GM18907 (cell line): ENCODE data around the gene SHOC2.

Experiments used
- ATAC-seq: cut with Tn5 transposase; IDR thresholded peaks from one replicate; pipeline ENCODE4 v1.9.1; 2021; ENCODE audit warnings: mild to moderate bottlenecking, moderate library complexity; ENCODE audit not compliant: unreplicated experiment

SHOC2 gene

DNA sequence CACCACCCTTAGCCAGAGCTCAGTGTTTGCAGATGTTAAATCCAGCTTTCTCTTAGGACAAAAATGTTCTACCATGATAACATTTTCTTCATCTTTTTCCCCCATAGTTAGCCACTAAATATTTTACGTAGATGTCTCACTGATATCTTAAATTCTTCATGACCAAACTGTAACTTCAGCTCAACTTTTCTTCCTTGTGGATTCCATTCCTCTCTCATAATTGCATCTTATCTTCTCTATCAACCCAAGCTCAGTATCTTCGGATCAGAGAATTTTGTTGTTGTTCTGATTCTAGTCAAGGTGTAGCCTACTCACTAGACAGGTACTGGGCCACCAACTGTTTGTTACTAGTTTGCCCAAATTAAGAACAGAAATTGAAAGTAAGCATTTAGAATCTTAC, 60.2 kb downstream of the SHOC2 start:
- no peak for ATAC-seq

DNA sequence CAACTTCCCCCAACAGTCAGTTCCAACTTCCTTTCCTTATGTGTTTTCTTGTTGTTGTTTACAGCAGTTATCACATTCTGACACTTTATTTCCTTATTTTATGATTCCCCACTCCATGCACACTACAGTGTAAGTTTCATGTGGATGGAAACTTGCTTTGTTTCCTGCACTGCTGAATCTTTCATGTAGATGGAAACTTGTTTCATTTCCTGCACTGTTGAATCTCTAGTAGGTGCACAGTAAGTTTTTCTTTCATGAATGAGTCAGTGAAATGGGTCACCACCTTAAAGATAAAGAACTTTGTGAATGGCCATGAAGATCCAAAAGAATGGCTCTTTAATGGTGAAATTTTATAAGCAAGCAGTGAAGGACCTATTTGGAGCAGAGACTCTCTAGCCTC, 61.4 kb downstream of the SHOC2 start:
- no peak for ATAC-seq

DNA sequence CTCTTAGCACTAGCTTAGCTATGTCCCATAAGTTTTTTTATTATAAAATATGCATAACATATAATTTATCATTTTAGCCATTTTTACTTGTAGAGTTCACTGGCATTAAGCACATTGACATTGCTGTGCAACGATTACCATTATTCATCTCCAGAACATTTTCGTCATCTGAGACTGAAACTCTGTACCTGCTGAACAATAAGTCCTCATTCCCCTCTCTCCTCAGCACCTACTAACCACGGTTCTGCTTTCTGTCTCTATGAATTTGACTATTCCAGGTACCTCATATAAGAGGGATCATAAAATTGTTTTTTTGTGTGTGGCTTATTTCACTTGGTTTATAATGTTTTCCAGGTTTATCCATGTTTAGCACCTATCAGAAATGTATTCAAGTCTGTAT, 64.1 kb downstream of the SHOC2 start:
- no peak for ATAC-seq

DNA sequence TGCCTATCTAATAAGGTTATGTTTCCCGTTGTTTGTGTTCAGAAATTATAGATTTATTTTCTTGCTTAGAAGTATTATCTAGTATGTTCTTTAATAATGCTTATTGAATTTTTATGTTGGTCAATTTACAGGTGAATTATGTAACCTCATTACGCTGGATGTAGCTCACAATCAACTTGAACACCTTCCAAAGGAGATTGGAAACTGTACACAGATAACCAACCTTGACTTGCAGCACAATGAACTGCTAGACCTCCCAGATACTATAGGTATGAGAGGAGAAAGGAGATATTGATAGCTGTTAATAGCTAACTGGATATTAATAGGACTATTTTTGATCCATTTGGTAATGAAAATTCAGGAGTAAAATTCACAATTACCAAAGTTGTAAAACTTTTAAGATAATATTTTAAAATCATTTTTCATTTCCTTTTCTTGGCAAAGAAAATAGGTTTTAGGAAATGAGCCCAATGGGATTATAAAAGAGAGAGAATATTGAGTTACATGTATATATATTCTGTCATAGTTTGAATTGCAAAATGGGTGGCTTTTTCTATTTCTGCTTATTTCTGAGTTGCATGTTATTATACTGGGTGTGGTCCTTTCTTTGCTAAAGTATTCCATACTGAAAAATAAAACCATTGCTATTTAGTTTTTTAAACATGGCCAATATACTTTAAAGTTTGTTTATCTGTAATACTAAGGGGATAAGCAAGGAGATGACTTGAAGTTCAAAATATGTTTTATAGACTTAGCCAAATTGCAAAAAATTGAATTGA, 66.3 kb downstream of the SHOC2 start:
- no peak for ATAC-seq

DNA sequence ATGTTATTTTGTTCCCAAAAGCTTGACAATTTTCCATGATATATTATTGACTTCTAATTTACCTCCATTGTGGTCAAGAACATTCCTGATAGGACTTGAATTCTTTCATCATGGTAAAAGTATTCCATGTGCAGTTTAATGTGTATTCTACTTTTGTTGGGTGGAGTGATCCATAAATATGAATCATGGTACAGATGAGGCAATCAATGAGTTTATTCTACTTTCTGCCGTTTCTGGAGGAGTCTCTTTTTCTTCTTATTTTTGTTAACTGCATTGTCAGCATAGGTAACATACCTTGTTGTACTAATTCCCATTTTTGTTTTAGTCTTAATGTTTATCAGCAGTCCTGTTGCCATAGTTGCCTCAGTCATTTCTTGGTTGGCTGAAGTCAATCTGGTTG, 69.6 kb downstream of the SHOC2 start:
- ATAC-seq = no peak

DNA sequence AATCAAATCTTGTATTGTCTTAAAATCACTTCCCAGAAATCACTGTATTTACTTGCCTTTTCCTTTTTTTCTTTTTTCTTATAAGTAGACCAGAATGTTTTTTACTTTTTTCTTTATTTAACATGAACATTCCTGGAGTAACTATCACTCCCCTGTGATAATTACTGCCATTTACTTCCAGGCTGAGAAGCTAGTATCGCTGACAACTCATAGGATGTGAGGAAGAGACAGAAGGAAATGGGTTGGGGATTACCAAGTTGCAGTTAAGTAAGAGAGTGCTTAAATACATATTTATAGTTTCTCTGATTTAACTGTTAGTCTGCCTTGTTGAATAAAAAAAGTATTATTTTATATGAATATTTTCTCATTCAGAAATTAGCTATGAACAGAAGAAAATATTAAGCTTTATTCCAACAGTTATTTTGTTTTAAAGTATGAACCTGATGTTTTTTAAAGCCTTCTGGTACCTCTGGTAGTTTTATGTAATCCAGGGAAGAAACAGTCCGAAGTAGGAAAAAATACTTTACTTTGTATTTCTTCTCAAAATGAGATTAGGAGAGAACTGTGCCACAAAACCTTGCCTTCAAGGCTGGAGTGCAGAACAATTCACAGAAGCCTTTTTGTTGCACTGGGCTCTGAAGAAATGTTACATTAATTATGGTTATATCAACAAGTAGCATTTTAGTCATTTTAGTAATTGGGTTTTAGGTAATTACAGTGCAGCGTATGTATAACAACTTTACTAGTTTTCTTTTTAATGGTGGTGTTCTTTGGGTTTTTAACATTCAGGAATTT, 72.8 kb downstream of the SHOC2 start:
- ATAC-seq = no peak

DNA sequence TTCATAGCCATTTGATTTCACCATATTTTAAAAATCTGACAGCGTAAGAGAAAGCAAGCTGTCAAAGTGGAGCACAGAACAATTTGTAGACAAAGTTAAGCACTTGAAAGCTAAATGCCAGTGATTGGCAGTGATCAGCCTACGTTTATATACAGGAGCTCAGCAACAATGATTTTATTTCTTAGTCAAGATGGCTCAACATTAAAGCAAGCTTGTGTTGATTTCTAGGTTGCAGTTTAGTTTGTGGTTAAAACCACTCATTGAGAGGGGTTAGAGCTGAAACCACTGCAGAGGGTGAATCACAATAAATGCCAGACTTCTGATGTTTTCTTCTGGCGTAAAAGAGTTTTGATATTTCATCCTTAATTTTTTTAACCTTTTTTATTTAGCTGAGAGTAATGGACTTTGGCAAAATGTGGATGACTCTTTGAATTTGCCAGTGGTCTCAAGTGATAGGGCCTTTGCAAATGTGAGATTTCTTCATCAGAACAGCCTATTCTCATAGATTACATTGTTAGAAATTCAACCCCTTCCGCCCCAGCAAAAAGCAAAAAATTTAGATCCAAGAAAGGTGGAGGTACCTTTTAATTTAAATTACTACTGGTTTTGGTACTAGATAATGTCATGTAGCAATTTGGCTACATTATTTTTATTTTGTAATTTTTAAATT, 73.8 kb downstream of the SHOC2 start:
- no peak for ATAC-seq

DNA sequence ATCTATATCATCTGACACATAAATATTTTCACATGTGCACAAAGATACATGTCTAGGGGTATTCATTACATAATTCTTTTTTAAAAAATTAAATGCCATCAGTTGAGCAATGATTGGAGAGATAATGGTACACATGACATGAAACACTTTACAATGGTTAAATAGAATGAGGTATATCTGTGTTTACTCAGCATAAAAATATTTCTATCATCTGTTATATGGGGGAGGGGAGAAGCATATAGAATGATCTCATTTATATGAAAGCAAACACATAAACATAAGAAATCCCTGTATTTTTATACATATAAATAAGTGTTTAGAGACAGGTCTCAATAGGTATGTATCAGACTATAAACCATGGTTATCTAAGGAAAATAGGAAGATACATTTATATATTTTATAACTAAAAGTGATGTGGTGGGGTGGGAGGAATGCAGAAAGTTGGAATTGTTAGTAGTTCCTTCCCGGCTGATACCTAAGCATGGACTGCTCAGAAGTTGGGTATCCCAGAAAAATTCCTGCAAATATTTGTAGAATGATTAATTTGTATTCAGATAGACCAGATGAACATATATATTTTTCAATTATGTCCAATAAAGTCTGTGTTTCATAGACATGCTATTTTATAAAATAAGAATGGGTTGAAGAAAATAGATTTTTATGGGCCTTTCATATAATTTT, 75.1 kb downstream of the SHOC2 start:
- ATAC-seq = no peak

DNA sequence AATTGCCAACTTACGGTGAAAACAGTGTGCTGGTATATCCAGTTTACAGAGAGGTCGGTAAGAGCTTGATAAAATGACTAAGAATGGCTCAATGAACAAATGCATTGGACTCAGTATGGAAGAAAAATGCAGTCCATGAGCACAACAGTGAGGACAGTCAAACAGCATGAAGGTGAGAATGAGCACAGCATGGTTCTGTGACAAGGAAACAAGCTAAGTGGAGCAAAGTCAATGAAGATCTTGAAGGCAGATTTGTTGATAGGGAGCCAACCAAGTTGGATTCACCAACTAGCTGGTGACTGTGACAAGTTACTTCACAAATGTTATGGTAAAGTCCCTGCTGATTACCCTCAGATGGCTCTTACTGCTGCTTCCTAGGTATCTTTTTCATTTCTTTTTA, 75.9 kb downstream of the SHOC2 start:
- ATAC-seq = no peak

DNA sequence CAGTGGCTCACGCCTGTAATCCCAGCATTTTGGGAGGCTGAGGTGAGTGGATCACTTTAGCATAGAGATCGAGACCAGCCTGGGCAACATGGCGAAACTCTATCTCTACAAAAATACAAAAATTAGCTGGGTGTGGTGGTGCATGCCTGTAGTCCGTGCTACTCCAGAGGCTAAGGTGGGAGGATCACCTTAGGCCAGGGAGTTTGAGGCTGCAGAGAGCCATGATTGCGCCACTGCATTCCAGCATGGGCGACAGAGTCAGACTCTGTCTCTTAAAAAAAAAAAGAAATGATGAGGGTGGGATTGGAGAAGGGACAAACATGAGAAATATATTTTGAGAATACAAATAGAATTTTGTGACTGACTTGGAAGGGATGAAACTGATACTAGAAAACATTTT, 76.9 kb downstream of the SHOC2 start:
- ATAC-seq = no peak

DNA sequence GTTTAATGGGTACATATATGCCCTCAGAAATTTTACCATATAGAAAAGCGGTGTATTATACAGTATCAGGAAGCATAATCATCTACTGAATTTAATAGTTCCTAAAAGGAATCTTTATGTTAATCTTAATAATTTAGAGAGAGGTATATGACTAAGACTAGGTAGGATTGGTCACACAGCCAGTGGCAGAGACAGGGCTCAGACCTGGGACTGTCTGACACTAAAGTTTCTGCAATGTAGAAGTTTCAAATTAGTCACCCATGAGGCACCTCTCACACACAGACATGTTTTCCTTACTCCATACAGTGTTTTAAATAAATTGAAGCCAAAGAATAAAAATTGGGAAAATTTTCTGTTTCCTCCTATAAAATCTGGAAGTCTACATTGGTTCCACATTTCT, 84.6 kb downstream of the SHOC2 start:
- ATAC-seq = no peak

DNA sequence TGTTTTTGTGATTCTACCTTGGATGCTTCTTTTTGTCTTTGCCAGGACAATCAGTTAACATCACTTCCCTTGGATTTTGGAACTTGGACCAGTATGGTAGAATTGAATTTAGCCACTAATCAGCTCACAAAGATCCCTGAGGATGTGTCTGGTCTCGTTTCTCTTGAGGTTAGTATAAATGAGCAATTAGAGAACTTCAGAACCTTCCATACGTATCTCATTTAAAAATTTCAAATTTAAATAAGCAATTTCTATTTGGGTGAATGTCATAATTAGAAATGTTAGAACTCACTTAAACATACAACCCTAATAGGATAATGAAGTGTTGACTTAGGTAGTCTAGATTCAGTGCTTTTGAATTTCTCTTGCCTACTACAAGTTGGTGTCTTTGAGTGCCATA, 88.1 kb downstream of the SHOC2 start:
- ATAC-seq = no peak

DNA sequence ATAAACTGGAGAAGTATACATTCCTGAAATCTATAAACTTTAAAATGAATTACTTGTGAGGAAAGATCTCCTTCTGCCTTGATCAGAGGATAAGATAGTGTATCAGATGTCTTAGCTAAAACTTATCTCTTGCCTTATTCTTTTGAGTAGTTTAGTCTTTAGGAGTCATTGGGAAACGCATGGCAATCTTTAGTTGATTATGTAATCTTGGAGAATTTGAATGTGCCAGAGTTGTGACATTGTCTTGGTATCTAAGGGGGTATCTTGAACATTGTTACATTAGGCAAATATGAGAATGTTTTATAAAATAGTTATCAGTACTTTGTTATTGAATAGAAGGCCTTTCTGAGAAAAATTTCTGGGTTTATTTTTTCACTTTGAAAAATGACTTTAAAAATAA, 95.8 kb downstream of the SHOC2 start:
- no peak for ATAC-seq

DNA sequence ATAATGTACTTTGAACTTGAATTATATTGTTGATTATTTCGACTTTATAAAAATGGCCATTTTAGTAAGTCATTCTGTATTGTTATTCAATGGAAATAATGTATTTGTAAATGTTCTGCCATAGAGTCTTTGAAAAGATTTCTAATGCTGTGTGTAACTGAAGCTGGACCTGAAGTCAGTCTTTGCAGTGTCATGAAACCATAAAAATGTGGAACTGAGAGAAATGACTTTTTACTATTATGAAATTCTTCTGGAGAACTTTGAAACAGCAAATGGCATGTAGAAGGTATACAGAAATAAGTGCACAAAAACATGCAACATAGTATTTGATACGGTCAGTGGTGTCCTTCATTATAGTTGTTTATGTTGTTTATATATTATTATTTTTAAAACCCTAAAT, 97.7 kb downstream of the SHOC2 start:
- no peak for ATAC-seq

DNA sequence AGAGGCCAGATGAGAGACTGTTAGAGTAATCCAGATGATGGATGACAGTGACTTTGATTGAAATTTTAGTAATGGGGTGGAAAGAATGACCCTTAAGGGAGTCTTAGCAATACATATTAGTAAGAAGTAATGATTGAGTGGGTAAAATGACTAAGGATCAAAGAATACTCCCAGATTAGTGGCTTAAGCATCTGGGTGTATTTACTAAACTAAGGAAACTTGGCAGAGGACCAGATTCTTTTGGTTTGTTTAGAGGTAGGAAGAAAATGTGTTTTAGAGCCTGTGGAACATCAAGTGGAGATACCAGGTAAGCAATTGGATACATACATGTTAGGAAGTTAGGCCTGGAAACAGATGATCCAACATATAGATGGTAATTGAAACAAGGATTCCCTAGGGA, 98.6 kb downstream of the SHOC2 start:
- ATAC-seq = no peak

DNA sequence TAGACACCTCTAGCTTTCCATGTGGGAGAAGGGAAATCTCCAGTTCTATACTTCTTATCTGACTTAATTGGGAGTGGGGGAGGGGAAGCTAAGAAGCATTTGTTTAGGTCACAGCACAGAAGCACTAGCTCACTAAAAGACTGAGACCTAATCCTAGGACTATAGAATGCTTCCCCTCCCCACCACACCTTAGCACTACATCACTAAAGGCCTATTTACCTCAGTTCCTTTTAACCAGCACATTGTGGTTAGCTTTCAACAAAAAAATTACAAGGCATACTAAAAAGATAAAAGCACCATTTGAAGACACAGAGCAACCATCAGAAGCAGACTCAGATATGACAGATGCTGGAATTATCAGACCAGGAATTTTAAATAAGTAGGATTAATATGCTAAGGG, 103.7 kb downstream of the SHOC2 start:
- no peak for ATAC-seq

DNA sequence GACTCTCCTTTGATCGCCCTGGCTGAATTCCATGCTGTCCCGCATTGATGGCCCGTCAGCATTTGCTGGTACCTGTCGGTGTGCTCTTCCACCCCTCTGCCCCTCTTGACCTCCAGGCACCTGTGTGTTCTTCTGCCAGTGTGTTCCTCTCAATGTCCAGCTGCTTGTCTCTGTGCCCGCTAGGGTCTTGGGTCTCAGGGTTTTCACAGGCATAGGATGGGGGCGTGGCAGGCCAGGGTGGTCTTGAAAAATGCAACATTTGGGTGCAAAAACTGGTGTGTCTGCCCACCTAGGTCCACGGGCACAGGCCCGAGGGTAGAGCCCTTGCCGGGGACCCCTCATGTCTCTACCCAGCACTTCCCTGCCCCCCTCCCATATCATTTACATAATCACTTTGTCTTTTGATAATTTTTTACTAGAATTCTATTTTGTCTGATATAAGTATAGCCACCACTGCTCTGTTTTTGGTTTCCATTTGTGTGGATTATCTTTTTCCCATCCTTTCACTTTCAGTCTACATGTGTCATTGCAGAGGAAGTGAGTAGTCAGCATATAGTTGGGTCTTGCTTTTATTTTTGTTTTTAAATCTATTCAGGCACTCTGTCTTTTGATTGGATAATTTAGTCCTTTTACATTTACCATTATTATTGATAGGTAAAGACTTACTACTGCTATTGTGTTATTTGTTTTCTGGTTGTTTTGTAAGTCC, 110.8 kb downstream of the SHOC2 start:
- ATAC-seq = no peak

DNA sequence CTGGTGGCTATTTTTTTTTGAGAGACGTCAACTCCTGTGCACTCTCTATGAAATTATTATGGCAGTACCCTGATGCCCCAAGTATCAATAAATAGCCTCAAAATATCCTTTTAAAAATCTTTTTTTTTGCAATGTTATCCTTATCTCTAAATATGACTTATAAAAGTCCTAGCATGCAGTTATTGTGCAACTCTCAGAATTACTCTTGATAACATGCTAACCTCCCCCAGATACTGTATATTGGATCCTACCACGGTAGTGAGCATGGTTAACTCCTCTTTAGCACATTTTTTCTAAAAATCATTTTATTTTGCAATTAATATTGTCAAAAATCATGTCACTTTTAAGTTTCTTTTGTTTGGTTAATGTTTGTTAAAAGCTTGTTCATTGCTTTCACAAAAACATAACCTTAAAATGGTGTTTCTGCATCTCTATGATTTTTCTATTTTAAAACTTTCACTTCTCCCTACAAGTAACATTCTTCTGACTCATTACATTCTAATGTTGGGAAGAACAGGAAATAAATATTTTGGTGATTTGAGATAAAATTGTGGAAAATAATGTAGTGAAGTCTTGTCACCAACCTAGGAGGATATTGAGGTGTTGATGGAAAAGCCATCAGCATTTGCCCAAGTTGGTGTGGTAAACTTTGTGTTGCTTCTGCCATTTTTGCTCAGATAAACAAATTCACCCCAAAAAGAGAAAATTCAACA, 115.3 kb downstream of the SHOC2 start:
- ATAC-seq = no peak

DNA sequence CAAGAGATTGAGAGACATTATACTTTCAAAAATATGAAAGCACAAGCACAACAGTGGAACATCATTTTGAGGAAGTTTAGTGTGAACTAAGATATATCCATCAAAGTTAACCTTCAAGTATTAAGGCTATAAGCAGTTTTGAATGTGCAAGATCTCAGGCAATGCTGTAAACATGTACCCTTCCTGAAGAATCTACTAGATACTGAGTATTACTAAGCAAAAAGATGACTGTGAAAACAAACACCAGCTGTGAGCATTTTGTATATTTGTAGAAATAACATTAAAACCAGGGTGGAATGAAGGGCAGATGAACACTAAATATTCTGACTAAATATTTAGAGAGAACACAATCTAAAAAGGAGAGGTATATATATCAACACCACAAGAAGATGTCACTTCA, 116.1 kb downstream of the SHOC2 start:
- no peak for ATAC-seq

DNA sequence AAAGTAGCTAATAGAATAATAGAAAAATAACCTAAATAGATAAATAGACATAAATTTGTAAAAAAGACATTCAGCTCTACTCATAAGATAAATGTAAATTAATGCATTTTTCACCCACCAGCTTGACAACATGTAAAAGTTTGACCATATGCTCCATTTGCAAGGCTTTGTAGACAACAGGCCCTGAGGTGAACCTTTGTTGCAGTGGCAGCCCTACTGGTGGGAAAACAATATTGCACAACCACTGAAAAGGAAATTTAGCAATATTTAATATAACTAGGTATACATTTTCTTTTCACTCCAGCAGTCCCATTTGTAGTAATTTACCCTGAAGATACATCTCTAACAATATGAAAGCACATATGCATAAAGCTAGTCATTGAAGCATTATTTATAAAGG, 118.5 kb downstream of the SHOC2 start:
- ATAC-seq = no peak
